ENCODE data around the gene TNFRSF25. TPM values are rescaled to one million over a fixed set of nuclear protein-coding genes. Genes with fewer than 3 reads are reported as not detected.
"Not testable (repeated sequence)": the region's sequence is repeated elsewhere in the genome, so short reads cannot be mapped to it uniquely, and the experiment has no call there.

The TNFRSF25 gene
- total RNA-seq, 4 donors from 2014 or later = 1.0 to 4.2 (median 2.7) TPM

DNA sequence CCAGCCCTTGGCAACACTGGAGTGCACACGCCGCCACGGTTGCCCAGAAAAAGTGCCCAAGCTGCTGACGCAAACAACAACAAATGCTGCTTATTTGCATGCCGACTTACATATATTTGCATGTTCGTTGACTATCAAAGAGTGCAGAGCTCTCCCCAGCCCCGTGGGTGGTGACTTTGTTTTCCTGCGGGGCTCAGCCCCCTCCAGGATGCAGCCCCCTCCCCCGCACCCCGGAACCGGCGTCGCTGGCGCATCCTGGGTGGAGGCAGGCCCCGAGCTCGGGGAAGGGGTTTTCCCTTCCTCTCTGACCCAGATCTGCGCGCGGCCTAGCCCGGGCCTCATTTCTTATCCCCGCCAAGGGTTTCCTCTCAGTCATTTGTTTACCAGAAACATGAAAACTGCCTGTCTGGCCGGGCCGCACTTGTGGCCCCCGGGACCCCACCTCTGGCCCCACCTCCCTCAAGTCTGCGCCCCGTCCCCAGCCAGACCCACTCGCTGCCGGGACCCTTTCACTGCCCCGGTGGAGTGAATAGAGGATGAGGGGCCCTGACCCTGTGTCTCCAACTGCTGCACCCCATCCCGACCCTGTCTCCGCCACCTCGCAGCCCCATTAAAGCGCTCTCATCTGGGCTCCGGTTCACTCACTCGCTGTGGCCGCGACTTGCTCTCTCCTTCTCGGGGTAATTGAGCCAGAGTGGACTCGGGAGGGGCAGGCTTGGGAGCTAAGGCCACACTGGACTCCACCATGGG, 5.5 kb downstream of the TNFRSF25 start:
- Histone ChIP-seq H3K27ac (no peak overlapping the region), H3K9me3 (no peaks in the 10 kb centered on the region), H3K27me3 (peaks cover 43 to 51% (median 43%) of the 10 kb centered on the region in 3 donors), H3K4me1 (no peaks in the 10 kb centered on the region), H3K36me3 (no peaks in the 10 kb centered on the region), H3K4me3 (no peak overlapping the region)
- TF ChIP-seq POLR2A (IDR thresholded peaks at IDR 0.05) = no peak
- TF ChIP-seq, protein P1, sequence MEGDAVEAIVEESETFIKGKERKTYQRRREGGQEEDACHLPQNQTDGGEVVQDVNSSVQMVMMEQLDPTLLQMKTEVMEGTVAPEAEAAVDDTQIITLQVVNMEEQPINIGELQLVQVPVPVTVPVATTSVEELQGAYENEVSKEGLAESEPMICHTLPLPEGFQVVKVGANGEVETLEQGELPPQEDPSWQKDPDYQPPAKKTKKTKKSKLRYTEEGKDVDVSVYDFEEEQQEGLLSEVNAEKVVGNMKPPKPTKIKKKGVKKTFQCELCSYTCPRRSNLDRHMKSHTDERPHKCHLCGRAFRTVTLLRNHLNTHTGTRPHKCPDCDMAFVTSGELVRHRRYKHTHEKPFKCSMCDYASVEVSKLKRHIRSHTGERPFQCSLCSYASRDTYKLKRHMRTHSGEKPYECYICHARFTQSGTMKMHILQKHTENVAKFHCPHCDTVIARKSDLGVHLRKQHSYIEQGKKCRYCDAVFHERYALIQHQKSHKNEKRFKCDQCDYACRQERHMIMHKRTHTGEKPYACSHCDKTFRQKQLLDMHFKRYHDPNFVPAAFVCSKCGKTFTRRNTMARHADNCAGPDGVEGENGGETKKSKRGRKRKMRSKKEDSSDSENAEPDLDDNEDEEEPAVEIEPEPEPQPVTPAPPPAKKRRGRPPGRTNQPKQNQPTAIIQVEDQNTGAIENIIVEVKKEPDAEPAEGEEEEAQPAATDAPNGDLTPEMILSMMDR (IDR thresholded peaks at IDR 0.05 in 4 of 5, conservative IDR thresholded peaks at IDR 0.05 in 1 of 5) = no peak
- intact Hi-C loops (cut with DNase I; ENCODE audit: low total_unique reads) (no loop called here), in situ Hi-C loops (cut with MboI; ENCODE audit: low sequenced_read_pairs in 4 of 4) (no loop called here)
- ATAC-seq (no peak), DNase-seq (no peak)

DNA sequence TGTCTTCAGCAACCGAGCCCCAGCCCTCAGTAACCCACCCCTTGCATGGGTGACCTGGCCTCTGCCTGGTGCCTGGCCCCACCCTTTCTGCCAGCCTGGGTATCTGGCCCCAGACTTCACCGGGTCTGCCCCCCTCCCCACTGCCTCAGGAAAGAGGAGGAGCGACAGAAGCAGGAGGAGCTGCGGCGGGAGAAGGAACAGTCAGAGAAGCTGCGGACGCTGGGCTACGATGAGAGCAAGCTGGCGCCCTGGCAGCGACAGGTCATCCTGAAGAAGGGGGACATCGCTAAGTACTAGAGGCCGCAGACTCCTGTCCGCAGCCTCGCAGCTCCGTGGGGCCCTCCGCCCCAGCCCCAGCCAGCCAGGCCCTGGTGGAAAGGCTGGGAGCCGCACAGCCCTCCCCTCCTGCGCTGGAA, 6.1 kb downstream of the TNFRSF25 start:
- DNase-seq = no peak
- Histone ChIP-seq H3K9me3 (no peaks in the 10 kb centered on the region), H3K36me3 (no peaks in the 10 kb centered on the region), H3K4me1 (no peaks in the 10 kb centered on the region), H3K4me3 (no peak overlapping the region), H3K27ac (no peak overlapping the region), H3K27me3 (peaks cover 44 to 53% (median 47%) of the 10 kb centered on the region in 3 donors)
- ATAC-seq = no peak
- TF ChIP-seq POLR2A (IDR thresholded peaks at IDR 0.05) = no peak
- intact Hi-C loops (cut with DNase I; ENCODE audit: low total_unique reads) = no loop called here
- in situ Hi-C loops (cut with MboI; ENCODE audit: low sequenced_read_pairs in 4 of 4) = no loop called here

DNA sequence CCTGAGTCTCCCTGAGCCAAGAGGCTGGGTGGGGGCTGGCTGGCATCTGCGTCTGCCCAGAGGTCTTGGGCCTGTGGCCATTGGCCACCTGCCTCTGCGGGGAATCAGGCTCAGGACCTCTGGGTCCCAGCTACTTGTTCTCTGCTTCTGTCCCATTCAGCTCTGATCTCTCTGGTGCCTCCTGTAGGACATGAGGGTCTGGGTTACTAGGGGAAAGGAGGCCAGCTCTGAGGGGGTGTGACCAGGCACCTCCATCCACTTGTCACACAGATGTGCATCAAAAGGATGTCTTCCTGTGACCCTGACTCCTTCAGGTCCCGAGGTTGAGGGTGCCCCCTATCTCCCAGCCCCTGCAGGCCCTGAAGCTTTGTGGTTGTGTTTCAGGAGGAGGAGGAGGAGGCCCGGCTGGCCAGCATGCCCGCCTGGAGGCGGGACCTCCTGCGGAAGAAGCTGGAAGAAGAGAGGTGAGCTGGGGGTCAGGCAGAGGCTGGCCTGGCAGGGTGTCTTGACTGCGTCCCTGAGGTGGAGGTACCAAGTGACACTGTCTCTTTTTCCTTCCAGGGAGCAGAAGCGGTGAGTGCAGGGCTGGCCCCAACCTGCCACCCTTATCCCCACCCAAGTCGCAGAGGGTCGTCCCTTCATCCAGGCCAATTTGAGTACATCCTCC, 9.0 kb downstream of the TNFRSF25 start:
- H3K36me3 ChIP-seq = no peaks in the 10 kb centered on the region
- intact Hi-C loops (cut with DNase I; ENCODE audit: low total_unique reads) = no loop called here
- ATAC-seq (no peak), DNase-seq (no peak)
- H3K9me3 ChIP-seq = no peaks in the 10 kb centered on the region
- H3K4me3 ChIP-seq = no peak overlapping the region
- TF ChIP-seq, protein P1 (IDR thresholded peaks at IDR 0.05 in 4 of 5, conservative IDR thresholded peaks at IDR 0.05 in 1 of 5) = no peak
- no peak for TF ChIP-seq POLR2A (IDR thresholded peaks at IDR 0.05)
- in situ Hi-C loops (cut with MboI; ENCODE audit: low sequenced_read_pairs in 4 of 4) = no loop called here
- peaks cover 63 to 73% (median 63%) of the 10 kb centered on the region in 3 donors for H3K27me3 ChIP-seq
- no peak overlapping the region for H3K27ac ChIP-seq
- H3K4me1 ChIP-seq = peaks cover 0 to 2% of the 10 kb centered on the region in 2 donors

DNA sequence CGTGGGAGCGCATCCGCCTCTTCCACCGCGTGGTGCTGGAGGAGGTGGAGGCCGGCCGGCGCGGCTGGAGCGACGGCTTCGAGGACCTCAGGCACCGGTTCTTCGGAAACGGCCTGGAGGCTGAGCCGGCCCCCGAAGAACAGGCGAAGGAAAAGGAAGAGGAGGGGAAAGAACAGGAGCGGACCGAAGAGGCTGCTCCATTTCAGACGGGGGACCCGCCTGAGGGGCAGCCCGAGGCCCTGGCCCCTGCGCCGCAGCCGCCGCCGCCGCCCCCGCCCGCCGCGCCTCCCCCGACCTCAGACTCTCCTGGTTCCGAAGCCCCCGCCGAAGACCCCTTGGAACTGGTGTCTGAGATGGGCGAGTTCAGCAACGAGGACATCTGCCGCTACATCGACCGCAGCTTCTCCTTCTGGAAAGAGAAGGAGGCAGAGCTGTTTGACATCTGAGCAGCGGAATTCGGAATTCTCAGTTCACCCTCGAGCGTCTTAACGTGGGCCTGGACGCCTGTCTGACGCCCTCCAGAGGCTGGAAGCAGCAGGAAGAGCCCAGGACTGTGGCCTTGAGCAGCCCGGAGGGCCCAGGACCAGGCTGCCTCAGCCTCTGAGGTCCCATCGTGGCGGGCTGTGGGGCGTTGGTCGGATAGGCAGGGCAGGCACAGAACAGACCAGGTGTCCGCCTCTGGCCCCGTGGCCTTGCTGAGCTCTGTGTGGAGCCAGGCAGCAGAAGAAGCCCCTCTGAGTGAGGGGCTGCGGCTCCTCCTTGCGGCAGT, 10.0 kb downstream of the TNFRSF25 start:
- peaks cover 71 to 75% (median 72%) of the 10 kb centered on the region in 3 donors for H3K27me3 ChIP-seq
- H3K36me3 ChIP-seq; ATAC-seq; H3K4me3 ChIP-seq; H3K27ac ChIP-seq; DNase-seq; H3K9me3 ChIP-seq; H3K4me1 ChIP-seq; intact Hi-C loops (cut with DNase I; ENCODE audit: low total_unique reads); in situ Hi-C loops (cut with MboI; ENCODE audit: low sequenced_read_pairs in 4 of 4): not testable (repeated sequence)

DNA sequence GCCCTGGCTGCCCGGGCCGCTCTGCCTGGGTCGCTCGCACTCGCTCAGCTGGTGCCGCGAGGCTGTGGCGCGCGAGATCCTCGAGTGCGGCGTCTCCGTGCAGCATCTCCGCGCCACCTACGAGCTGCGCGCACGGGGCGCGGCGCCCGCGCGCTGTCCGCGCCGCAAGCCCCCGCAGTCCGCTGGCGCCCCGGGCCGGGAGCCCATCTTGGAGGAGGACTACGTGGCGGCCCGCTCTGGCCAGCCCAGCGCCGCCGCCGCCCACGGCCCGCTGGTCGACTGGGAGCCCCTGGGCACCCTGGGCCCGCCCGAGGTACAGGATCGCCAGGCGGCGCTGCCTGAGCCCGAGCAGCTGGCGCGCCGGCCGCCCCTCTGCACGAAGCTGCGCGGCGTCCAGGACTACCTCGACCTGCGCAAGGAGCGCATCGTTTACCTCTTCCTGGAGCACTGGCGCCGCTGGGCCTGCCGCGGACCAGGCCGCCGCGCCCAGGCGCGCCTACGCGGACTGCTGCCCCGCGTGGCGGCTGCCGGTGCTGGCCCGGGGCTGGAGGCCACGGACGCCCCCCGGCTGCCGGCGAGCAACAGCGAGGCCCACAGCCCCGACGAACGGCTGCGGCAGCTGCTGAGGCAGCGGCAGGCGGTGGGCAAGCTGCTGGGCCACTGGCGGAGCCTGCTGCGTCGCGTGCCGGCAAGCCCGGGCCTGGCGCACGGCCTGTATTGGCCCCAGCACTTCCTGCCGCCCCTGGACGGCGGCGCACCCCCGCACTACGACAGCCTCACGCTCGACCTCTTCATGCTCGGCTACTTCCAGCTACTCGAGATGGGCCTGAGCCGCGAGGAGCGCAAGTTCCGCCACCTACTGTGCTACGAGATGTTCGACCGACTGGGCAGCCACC, 10.9 kb downstream of the TNFRSF25 start:
- no peaks in the 10 kb centered on the region for H3K36me3 ChIP-seq
- ATAC-seq (no peak), DNase-seq (no peak)
- peaks cover 0 to 2% of the 10 kb centered on the region in 2 donors for H3K4me1 ChIP-seq
- peaks cover 70 to 75% (median 73%) of the 10 kb centered on the region in 3 donors for H3K27me3 ChIP-seq
- H3K27ac ChIP-seq = no peak overlapping the region
- in situ Hi-C loops (cut with MboI; ENCODE audit: low sequenced_read_pairs in 4 of 4) (no loop called here), intact Hi-C loops (cut with DNase I; ENCODE audit: low total_unique reads) (no loop called here)
- H3K9me3 ChIP-seq = no peaks in the 10 kb centered on the region
- TF ChIP-seq, protein P1 (IDR thresholded peaks at IDR 0.05 in 4 of 5, conservative IDR thresholded peaks at IDR 0.05 in 1 of 5) = no peak
- no peak for TF ChIP-seq POLR2A (IDR thresholded peaks at IDR 0.05)
- no peak overlapping the region for H3K4me3 ChIP-seq

DNA sequence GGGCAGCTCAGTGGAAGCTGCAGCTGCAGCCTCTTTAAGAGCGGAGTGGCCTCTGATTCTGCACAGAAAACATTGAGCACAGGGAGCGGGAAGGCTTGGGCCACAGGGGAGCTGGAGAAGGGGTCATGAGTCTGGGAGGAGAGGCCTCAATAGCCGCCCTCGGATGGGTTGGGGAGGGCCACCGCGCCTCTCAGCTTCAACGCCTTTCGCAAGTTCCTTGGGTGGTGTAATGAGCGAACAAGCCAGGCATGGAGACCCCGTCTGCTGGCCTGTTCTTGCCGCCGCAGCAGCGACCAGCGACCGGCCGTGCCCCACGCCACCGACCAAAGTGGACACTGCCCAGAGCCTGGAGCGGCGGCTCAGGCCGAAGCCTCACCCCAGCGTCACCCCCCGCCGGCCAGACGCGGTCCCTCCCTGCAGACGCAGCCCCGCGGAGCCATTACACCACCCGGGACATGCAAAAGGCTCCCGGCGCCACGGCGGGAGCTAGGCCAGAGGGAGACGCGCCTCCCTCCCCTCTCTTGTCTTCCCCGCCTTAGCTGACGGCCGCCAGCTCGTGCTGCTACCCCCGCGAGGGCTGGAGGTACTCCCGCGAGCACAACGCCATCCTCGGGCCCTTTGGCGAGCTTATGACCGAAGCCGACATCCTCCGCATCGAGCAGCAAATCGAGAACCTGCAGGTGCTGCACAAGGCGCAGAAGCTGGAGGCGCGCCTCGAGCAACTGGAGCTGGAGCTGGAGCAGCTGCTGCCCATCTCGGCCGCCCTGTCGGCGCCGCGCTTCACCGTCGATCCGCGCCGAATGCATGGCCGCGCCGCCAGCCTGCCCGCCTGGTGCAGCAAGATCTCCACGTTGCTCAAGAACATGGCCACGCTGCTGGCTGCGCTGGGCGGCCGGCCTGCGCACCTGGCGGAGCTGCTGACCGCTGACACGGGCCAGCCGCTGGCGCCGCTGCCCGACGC, 11.8 kb downstream of the TNFRSF25 start:
- H3K4me1 ChIP-seq; DNase-seq; intact Hi-C loops (cut with DNase I; ENCODE audit: low total_unique reads); H3K4me3 ChIP-seq; H3K27ac ChIP-seq; H3K9me3 ChIP-seq; in situ Hi-C loops (cut with MboI; ENCODE audit: low sequenced_read_pairs in 4 of 4); H3K36me3 ChIP-seq: not testable (repeated sequence)
- ATAC-seq = peak in 1 of 2 donors; percentile 14
- H3K27me3 ChIP-seq = peaks cover 71 to 78% (median 76%) of the 10 kb centered on the region in 3 donors

Measured in gastrocnemius medialis (tissue), 4 donors.